Endothelial cell of umbilical vein (primary cell): ENCODE results near the gene HTT.

Experiments
- POLR2A ChIP-seq: IDR thresholded peaks from 2 replicates; pipeline ENCODE4 v1.6.1; 2012; ENCODE audit warnings: low read depth, mild to moderate bottlenecking, control low read depth, low read length
- POLR2AphosphoS5 ChIP-seq: IDR thresholded peaks from 2 replicates; pipeline ENCODE4 v1.6.1; 2012; ENCODE audit warnings: low read depth, mild to moderate bottlenecking, control low read depth, low read length, moderate library complexity; ENCODE audit not compliant: insufficient read depth
- TF ChIP-seq, protein P1 (sequence below), 2 donors: IDR thresholded peaks; 1 replicate in 1 of 2; 2 replicates in 1 of 2; pipeline ENCODE4 v1.5.1; 2011; ENCODE audit warnings: low read length in 2 of 2, mild to moderate bottlenecking in 2 of 2, moderate library complexity in 2 of 2, control low read depth in 1 of 2, inconsistent platforms in 1 of 2, low read depth in 1 of 2; ENCODE audit not compliant: insufficient read depth in 1 of 2; ENCODE audit errors: extremely low read depth in 1 of 2
- TF ChIP-seq, protein P2 (sequence below): IDR thresholded peaks from 2 replicates; pipeline ENCODE4 v1.6.1; 2011; ENCODE audit not compliant: insufficient read depth, insufficient read length

DNA sequence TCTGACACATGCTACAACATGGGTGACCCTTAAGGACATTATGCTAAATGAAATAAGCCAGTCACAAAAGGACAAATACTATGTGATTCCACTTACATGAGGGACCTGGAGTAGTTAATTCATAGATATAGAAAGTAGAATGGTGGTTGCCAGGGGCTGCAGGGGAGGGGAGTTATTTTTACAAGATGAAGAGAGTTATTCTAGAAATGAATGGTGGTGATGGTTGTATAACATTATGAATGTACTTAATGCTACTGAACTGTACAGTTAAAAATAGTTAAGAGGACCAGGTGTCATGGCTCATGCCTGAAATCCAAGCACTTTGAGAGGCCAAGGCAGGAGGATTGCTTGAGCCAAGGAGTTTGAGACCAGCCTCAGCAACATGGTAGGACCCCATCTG, 115.0 kb downstream of the HTT start:
- TF ChIP-seq, protein P1, sequence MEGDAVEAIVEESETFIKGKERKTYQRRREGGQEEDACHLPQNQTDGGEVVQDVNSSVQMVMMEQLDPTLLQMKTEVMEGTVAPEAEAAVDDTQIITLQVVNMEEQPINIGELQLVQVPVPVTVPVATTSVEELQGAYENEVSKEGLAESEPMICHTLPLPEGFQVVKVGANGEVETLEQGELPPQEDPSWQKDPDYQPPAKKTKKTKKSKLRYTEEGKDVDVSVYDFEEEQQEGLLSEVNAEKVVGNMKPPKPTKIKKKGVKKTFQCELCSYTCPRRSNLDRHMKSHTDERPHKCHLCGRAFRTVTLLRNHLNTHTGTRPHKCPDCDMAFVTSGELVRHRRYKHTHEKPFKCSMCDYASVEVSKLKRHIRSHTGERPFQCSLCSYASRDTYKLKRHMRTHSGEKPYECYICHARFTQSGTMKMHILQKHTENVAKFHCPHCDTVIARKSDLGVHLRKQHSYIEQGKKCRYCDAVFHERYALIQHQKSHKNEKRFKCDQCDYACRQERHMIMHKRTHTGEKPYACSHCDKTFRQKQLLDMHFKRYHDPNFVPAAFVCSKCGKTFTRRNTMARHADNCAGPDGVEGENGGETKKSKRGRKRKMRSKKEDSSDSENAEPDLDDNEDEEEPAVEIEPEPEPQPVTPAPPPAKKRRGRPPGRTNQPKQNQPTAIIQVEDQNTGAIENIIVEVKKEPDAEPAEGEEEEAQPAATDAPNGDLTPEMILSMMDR (IDR thresholded peaks at IDR 0.05; ENCODE audit: extremely low read depth in 1 of 2, insufficient read depth in 1 of 2, low read depth in 1 of 2, low read length in 2 of 2), result no peak
- TF ChIP-seq POLR2A (no peak), POLR2AphosphoS5 (no peak)
- TF ChIP-seq, protein P2, sequence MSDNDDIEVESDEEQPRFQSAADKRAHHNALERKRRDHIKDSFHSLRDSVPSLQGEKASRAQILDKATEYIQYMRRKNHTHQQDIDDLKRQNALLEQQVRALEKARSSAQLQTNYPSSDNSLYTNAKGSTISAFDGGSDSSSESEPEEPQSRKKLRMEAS, result no peak
